Measurements from ENCODE around the gene PSD4. TPM values are rescaled to one million over a fixed set of nuclear protein-coding genes. Genes with fewer than 3 reads are reported as not detected.
A peak's percentile ranks its signal among the peaks of the same experiment; 100 is the strongest.

Gene PSD4
- total and polyA plus RNA-seq, 3 experiments from 2014 or later: 42.1 to 193 (median 192) TPM

DNA sequence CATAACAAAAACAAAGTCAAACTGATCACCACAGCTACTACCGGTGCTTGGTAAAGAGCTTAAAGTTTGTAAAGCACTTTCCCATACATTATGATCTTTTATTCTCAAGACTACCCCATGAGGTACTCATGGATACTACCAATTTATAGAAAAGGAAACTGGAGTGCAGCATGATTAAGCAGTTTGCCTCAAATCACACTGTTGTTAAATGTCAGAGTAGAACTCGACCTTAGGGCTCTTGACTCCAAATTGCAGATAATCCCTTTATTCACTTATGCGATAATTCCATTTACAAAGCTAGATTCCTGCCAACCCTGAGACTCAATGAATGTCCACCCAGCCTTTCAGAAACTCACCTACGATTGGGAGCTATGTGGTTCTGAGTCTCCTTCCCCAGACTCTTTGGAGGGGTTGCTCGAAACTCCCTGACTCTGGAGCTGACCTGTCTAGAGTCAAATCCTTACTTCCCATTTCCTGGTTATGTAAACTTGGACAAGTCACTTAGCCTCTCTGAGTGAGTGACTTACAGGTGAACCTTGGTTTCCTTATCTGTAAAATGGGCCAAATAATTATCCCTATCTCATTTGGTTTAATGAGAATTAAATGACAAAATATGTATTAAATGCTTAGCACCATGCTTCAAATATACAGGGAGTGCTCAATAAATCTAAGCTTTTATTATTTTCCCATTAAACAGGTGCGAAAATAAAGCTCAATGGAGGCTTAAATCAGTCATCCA is 47.4 kb downstream of the PSD4 start:
- POLR2A ChIA-PET: no interaction called here
- H3K4me1 ChIP-seq (ENCODE audit: insufficient read depth, low read length): peaks cover 9% of the 10 kb centered on the region
- CTCF ChIA-PET: interaction anchor here (0.7 to 2.2 kb wide), 6 partner anchors 8 to 150 kb away, joined by 3 to 6 read pairs (median 3); no protein-coding TSS in a partner anchor
- DNase-seq: no peak
- H3K36me3 ChIP-seq (ENCODE audit: insufficient read depth, low read length): no peaks in the 10 kb centered on the region
- no peaks in the 10 kb centered on the region for H3K9me3 ChIP-seq (ENCODE audit: low read length)
- Mint-ChIP-seq H3K4me1 (peaks cover 12 to 18% (median 16%) of the 10 kb centered on the region in 3 donors), H3K4me3 (no peak overlapping the region), H3K9me3 (no peaks in the 10 kb centered on the region), H3K27ac (peak overlapping the region in 2 of 8 donors; percentile 39 to 42), H3K27me3 (peaks cover 0 to 3% of the 10 kb centered on the region in 2 donors), H3K36me3 (no peaks in the 10 kb centered on the region)
- H3K27ac ChIP-seq (ENCODE audit: low read depth, low read length): no peak overlapping the region
- H3K4me3 ChIP-seq (ENCODE audit: low read length): no peak overlapping the region
- no peaks in the 10 kb centered on the region for H3K27me3 ChIP-seq (ENCODE audit: insufficient read depth, low read length, poor library complexity, severe bottlenecking)

GRCh38 chr2:113221846-113222245 is 48.1 kb downstream of the PSD4 start:
- H3K4me3 Mint-ChIP-seq: no peak overlapping the region
- peaks cover 9% of the 10 kb centered on the region for H3K4me1 ChIP-seq (ENCODE audit: insufficient read depth, low read length)
- no peak overlapping the region for H3K27ac ChIP-seq (ENCODE audit: low read depth, low read length)
- H3K4me3 ChIP-seq (ENCODE audit: low read length): no peak overlapping the region
- H3K27ac Mint-ChIP-seq: peak overlapping the region in 2 of 8 donors; percentile 39 to 42
- ChIA-PET POLR2A (no interaction called here), CTCF (interaction anchor here (0.8 to 2.2 kb wide), 4 partner anchors 8 to 149 kb away, joined by 3 to 6 read pairs (median 4); no protein-coding TSS in a partner anchor)
- H3K36me3 ChIP-seq (ENCODE audit: insufficient read depth, low read length): no peaks in the 10 kb centered on the region
- no peaks in the 10 kb centered on the region for H3K27me3 ChIP-seq (ENCODE audit: insufficient read depth, low read length, poor library complexity, severe bottlenecking)
- no peaks in the 10 kb centered on the region for H3K9me3 Mint-ChIP-seq
- H3K4me1 Mint-ChIP-seq: peaks cover 12 to 18% (median 16%) of the 10 kb centered on the region in 3 donors
- H3K27me3 Mint-ChIP-seq: peaks cover 0 to 3% of the 10 kb centered on the region in 2 donors
- no peaks in the 10 kb centered on the region for H3K9me3 ChIP-seq (ENCODE audit: low read length)
- DNase-seq: no peak
- no peaks in the 10 kb centered on the region for H3K36me3 Mint-ChIP-seq

GRCh38 chr2:113223813-113224212 is 50.0 kb downstream of the PSD4 start:
- Mint-ChIP-seq H3K27ac (no peak overlapping the region), H3K9me3 (no peaks in the 10 kb centered on the region), H3K4me1 (peaks cover 3 to 12% (median 12%) of the 10 kb centered on the region in 3 donors), H3K4me3 (no peak overlapping the region), H3K36me3 (no peaks in the 10 kb centered on the region), H3K27me3 (no peaks in the 10 kb centered on the region)
- CTCF ChIA-PET: no interaction called here
- no peaks in the 10 kb centered on the region for H3K36me3 ChIP-seq (ENCODE audit: insufficient read depth, low read length)
- H3K27ac ChIP-seq (ENCODE audit: low read depth, low read length): no peak overlapping the region
- H3K4me3 ChIP-seq (ENCODE audit: low read length): no peak overlapping the region
- no peak for DNase-seq
- no peaks in the 10 kb centered on the region for H3K27me3 ChIP-seq (ENCODE audit: insufficient read depth, low read length, poor library complexity, severe bottlenecking)
- H3K4me1 ChIP-seq (ENCODE audit: insufficient read depth, low read length): no peaks in the 10 kb centered on the region
- POLR2A ChIA-PET: no interaction called here
- H3K9me3 ChIP-seq (ENCODE audit: low read length): no peaks in the 10 kb centered on the region

DNA sequence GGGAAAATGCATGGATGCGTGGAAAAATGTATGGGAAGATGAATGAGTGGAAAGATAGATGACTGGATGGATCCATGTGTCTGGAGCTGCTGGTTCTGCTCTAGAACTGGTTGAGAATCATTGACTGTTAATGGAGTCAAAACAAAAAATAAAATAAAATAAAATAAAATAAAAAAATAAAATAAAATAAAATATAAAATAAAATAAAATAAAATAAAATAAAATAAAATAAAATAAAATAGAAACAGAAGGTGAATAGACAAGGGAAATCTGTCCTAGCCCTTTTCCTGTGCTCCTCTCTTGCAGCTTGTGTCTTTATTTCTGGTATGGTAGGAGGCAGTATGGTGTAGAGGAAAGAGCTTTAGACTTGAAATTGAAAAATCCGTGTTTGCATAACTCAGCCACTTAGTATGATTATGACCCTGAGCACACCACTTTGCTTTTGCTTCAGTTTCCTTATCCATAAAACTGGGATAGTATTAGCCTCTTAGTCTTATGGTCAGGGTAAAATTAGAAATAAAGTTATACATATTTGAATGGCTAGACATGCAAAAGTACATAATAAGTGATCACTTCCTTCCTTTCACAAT is 51.0 kb downstream of the PSD4 start:
- no peaks in the 10 kb centered on the region for H3K9me3 ChIP-seq (ENCODE audit: low read length)
- ChIA-PET CTCF (interaction anchor here (1.2 kb wide), 1 partner anchor 14 kb away, joined by 3 read pairs; no protein-coding TSS in a partner anchor), POLR2A (no interaction called here)
- H3K4me1 ChIP-seq (ENCODE audit: insufficient read depth, low read length): no peaks in the 10 kb centered on the region
- H3K4me3 ChIP-seq (ENCODE audit: low read length): no peak overlapping the region
- peaks cover 3 to 13% (median 12%) of the 10 kb centered on the region in 3 donors for H3K4me1 Mint-ChIP-seq
- no peaks in the 10 kb centered on the region for H3K36me3 Mint-ChIP-seq
- H3K36me3 ChIP-seq (ENCODE audit: insufficient read depth, low read length): no peaks in the 10 kb centered on the region
- no peaks in the 10 kb centered on the region for H3K27me3 Mint-ChIP-seq
- no peak overlapping the region for H3K27ac ChIP-seq (ENCODE audit: low read depth, low read length)
- H3K27me3 ChIP-seq (ENCODE audit: insufficient read depth, low read length, poor library complexity, severe bottlenecking): no peaks in the 10 kb centered on the region
- H3K4me3 Mint-ChIP-seq: no peak overlapping the region
- no peak overlapping the region for H3K27ac Mint-ChIP-seq
- DNase-seq: no peak
- H3K9me3 Mint-ChIP-seq: no peaks in the 10 kb centered on the region

DNA sequence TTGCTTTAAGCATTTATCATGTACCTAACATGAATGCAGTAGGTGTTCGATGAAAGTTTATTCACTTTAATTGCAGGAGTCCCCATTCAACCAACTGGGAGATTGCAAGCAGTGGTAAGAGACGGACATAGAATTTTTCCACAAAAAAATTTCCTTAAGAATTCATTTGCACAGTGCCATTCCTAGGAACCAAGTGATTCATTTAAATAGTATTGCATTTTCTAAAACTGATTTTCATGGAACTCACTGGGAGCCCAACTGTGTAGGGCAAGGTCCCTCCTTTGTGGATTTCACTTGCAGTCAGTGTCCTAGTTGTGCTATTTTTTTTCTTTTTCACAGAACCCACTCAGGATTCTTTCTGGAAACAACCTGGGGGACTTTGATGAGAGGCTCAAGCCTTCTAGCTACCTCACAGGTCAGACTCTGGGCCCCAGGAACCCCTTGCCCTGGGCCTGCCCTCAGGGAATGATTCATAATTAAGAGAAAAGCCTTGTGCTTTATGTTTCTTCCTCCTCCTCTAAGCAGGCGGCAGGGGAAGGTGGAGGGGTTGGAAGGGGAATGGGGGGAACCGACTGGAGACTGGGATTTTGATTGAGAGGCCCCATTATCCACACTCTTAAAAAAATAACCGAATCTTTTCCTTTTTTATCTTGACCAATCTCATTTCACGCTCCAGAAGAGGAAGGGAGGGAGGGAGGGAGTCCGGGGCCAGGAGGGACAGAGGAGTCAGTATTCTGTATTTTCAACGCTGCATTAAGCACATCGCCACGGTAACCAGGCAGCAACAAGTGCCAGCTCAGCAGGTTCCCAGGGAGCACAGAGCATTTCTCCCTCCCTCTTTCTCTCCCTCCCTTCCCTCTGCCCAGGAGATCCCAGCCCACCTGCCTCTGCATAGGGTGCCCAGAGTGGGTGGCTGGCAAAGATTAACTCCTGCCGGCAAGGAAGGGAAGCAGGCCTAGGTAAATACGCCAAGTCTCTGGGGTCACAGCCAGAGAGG is 51.8 kb downstream of the PSD4 start:
- ChIA-PET POLR2A (no interaction called here), CTCF (interaction anchor here (1.2 kb wide), 1 partner anchor 13 kb away, joined by 3 read pairs; no protein-coding TSS in a partner anchor)
- Mint-ChIP-seq H3K9me3 (no peaks in the 10 kb centered on the region), H3K27me3 (no peaks in the 10 kb centered on the region), H3K4me3 (no peak overlapping the region), H3K36me3 (no peaks in the 10 kb centered on the region), H3K27ac (peak overlapping the region in 1 of 8 donors; percentile 26), H3K4me1 (peaks cover 3 to 13% (median 12%) of the 10 kb centered on the region in 3 donors)
- Histone ChIP-seq H3K27ac (ENCODE audit: low read depth, low read length) (no peak overlapping the region), H3K36me3 (ENCODE audit: insufficient read depth, low read length) (no peaks in the 10 kb centered on the region), H3K4me3 (ENCODE audit: low read length) (no peak overlapping the region), H3K27me3 (ENCODE audit: insufficient read depth, low read length, poor library complexity, severe bottlenecking) (no peaks in the 10 kb centered on the region), H3K9me3 (ENCODE audit: low read length) (no peaks in the 10 kb centered on the region), H3K4me1 (ENCODE audit: insufficient read depth, low read length) (no peaks in the 10 kb centered on the region)
- no peak for DNase-seq

GRCh38 chr2:113226462-113226861 is 52.7 kb downstream of the PSD4 start:
- peaks cover 3 to 13% (median 12%) of the 10 kb centered on the region in 3 donors for H3K4me1 Mint-ChIP-seq
- Histone ChIP-seq H3K4me1 (ENCODE audit: insufficient read depth, low read length) (no peaks in the 10 kb centered on the region), H3K27ac (ENCODE audit: low read depth, low read length) (no peak overlapping the region), H3K9me3 (ENCODE audit: low read length) (no peaks in the 10 kb centered on the region), H3K27me3 (ENCODE audit: insufficient read depth, low read length, poor library complexity, severe bottlenecking) (no peaks in the 10 kb centered on the region), H3K4me3 (ENCODE audit: low read length) (no peak overlapping the region), H3K36me3 (ENCODE audit: insufficient read depth, low read length) (no peaks in the 10 kb centered on the region)
- H3K27me3 Mint-ChIP-seq: no peaks in the 10 kb centered on the region
- POLR2A ChIA-PET: no interaction called here
- H3K36me3 Mint-ChIP-seq: no peaks in the 10 kb centered on the region
- CTCF ChIA-PET: interaction anchor here (1.2 kb wide), 1 partner anchor 27 kb away, joined by 4 read pairs; no protein-coding TSS in a partner anchor
- no peak overlapping the region for H3K27ac Mint-ChIP-seq
- no peak overlapping the region for H3K4me3 Mint-ChIP-seq
- no peaks in the 10 kb centered on the region for H3K9me3 Mint-ChIP-seq
- DNase-seq: no peak

- H3K4me3 ChIP-seq (ENCODE audit: low read length): no peak overlapping the region
- Mint-ChIP-seq H3K36me3 (no peaks in the 10 kb centered on the region), H3K4me3 (no peak overlapping the region), H3K4me1 (peaks cover 3 to 13% (median 12%) of the 10 kb centered on the region in 3 donors), H3K27me3 (no peaks in the 10 kb centered on the region), H3K9me3 (no peaks in the 10 kb centered on the region), H3K27ac (peak overlapping the region in 1 of 8 donors; percentile 26)
- H3K9me3 ChIP-seq (ENCODE audit: low read length): no peaks in the 10 kb centered on the region
- no peak for DNase-seq
- CTCF ChIA-PET: interaction anchor here (1.1 to 1.2 kb wide), 3 partner anchors 23 to 89 kb away, joined by 3 to 4 read pairs (median 3); no protein-coding TSS in a partner anchor
- POLR2A ChIA-PET: no interaction called here
- H3K27me3 ChIP-seq (ENCODE audit: insufficient read depth, low read length, poor library complexity, severe bottlenecking): no peaks in the 10 kb centered on the region
- no peaks in the 10 kb centered on the region for H3K36me3 ChIP-seq (ENCODE audit: insufficient read depth, low read length)
- H3K27ac ChIP-seq (ENCODE audit: low read depth, low read length): no peak overlapping the region
- H3K4me1 ChIP-seq (ENCODE audit: insufficient read depth, low read length): no peaks in the 10 kb centered on the region
Measured at GRCh38 chr2:113227290-113227689, 53.5 kb downstream of the PSD4 start.

All from CD8-positive, alpha-beta memory T cell (primary cell).